Activated CD4-positive, alpha-beta T cell treated with anti-CD3 and anti-CD28 coated beads for 24 hours (primary cell): Measurements from ENCODE around the gene CCR9.
A peak's percentile ranks its signal among the peaks of the same experiment; 100 is the strongest.
"Not testable (repeated sequence)": the region's sequence is repeated elsewhere in the genome, so short reads cannot be mapped to it uniquely, and the experiment has no call there.

Source experiments
- DNase-seq, 2 donors: peaks; one replicate each; pipeline ENCODE4 v3.0.0-alpha.2; 2020; ENCODE audit warnings: low read depth in 2 of 2

CCR9 gene, protein sequence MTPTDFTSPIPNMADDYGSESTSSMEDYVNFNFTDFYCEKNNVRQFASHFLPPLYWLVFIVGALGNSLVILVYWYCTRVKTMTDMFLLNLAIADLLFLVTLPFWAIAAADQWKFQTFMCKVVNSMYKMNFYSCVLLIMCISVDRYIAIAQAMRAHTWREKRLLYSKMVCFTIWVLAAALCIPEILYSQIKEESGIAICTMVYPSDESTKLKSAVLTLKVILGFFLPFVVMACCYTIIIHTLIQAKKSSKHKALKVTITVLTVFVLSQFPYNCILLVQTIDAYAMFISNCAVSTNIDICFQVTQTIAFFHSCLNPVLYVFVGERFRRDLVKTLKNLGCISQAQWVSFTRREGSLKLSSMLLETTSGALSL

DNA sequence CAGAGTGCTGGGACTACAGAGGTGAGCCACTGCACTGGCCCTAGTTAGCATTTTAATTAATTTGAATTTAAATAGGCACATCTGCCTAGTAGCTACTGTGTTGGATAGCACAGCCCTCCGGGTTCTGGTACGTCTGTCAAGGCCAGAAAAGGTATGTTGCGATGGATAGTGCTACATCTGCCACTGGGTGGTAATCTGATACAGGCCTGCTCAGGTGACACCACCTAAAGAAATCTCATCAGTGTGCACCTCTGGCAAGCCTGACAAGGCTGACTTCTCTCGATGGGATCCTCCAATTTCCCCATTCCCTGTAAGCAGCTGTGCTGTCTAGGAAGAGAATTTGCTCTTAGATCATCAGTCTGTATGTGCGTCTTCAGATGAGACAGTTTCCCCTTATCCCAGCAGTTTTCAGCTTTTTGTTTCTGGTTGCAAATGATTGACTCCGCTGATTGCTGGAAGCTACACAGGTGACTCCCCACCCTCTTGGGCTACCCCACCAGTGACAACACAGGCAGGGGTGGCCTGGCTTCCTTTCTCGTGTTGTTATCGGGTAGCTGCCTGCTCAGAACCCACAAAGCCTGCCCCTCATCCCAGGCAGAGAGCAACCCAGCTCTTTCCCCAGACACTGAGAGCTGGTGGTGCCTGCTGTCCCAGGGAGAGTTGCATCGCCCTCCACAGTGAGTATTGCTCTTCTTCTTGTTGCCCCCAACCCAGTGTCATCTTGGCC is at the start of gene CCR9:
Gene CCR9, plus strand, starts transcription at position 565 of the 727 bp plus-strand sequence. CDS start 8,391 bp downstream, outside the sequence.
- DNase-seq, result no peak

DNA sequence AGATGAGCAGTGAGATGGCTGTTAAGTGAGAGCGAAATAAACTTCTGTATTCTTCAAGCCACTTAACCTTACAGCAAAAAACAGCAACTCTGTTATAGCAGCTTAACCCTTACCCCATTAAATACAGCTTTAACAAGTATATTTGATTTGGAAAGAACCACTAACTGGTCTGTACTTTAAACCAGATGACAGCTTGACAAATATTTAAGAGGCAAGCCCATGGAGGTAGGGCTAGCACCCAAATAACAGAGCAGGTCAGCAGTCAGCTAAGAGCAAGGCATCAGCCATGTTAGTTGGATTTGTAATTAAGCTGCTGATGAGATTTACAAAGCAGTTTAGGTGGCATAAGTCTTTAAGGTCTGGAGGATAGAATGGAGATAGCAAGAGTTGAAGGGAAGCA is 47.9 kb upstream of the CCR9 start:
- DNase-seq, result no peak

DNA sequence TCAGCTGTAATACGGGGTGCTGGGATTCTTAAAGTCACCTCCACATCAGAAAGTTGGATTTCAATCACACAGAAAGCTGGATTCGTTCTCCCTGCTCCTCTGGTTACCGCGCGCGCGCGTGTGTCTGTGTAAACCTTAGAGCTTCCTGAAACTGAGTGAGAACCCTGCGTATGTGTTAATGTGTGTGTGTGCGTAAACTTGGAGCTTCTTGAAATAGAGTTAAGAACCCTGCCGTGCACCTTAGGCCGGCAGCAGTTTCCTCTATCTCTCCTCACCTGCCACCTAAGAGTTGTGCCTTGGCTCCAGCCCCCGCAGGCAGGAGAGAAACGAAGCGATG is 45.0 kb upstream of the CCR9 start:
- DNase-seq, result no peak

DNA sequence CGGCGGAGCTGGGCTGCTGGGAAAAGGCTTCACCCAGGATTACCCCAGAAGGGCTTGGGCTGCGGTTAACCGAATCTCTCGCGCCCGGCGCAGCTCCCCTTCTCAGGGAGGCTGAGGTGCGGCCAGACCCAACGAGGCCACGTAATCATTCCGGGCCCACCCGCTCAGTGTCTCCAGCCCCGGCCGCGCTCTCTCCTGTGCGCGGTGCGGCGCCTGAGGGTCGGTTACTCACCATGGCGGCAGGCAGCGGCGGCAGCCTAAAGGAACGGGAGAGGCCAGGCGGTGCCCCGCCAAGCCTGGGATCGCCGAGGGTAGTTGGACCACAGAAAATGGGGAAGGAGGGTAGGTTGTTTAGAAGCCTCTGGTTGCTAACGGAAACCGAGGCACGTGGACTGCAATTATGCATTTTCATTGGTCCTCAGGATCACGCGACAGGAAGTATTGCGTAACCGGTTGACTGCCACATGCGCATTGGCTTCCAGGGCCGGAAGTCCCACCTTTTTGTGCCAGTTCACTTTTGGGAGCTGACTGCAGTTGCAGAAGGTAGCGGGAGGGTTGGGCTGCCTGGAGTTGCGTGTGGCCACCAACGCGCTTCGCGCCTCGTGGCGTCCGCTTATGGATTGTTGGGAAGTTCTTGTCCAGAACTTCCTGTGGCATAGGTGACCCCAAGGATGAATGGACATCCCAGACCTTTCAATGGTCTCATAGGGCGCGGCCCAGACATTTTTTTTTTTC is 44.4 kb upstream of the CCR9 start, which contains the start of gene LZTFL1:
Gene LZTFL1, minus strand, starts transcription at position 363 of the 735 bp plus-strand sequence. Its CDS starts 128 bp downstream, at position 235.
- peak; percentile 76 for DNase-seq

DNA sequence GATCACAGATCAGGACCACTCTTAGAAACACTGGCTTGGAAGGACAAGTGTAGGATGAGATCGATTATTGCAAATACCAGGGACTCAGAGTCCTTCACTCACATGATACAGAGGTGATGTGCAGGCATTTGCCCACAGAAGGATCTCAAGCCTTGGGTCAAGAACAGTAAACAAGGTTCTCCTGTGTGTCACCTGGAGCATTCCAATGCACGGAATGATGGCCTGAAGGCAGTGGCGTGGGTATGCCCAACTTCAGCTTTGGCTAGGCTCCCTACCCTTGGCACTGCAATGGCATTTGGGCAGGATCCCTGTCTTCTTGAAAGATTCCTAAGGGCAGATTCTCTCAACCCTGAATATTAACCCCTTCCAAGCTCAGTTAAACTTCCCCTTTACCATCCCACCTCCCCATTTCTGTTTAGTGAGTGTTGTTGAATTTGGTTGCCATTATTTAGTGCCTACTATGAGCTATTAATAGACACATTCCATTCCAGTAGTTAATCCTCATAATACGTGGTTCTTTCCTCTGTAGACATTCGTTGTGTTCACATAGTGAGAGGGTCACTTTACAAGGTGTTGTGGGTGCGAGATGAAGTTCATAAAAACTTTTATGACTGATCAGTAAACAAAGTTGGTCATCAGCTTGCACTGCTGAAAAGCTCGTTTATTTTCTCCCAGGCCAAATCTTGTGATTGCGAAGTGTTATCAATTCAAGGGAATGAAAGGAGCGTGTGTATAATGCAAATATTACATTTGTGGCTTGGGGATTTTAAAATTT is 43.3 kb upstream of the CCR9 start:
- DNase-seq, result no peak

DNA sequence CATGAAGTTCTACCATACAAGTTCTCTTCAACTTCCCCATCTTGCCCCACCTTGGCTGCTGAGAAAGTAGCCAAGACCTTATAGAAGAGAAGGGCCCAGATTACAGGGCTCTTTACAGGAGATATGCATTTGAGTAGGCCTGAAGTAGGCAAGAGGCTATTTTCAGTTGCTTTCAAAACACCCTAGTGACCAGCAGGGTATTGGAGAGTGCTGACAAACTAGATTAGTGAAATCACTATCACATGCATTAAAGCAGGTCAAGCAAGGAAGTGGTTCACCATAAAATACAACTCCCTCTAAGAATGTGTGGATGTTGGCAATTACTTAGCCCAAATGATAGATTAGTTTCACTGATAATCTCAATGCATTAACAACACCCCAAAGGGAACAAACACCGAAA is 41.7 kb upstream of the CCR9 start:
- no peak for DNase-seq

DNA sequence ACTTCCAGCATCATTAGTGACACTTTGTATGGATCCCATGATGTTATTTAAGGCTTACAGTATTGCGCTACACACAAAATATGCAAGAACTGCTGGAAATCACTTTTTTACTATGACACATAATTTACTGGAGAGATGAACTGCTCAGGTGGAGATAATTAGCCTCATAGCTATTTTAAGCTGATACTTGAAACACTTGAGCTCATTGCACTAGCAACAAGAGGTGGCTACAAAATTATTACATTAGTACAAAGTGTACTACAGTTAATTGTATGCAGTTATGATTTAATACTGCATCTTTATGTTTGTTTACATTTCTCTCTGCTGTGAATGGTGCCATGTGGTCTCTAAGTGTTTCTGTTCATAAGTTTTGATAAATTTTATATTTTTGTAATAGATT is 38.0 kb upstream of the CCR9 start:
- DNase-seq, result no peak

DNA sequence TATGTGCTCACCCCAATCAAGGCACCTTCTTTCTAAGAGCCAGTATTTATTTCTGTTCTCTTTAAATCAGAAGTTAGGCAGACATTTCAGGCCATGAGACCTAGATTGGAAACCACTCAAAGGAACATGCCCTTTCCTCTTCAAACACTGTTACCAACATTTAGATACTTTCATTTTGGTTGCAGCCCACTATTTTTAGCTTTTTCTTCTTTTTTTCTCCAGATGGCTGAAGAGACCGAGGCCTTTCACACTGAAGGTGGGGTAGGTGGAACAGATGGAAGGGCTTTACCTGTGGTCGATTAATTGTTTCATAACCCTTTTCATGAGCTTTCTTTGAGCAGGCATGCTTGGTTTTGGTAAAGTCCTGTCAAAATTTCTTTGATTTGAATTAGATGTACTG is 33.5 kb upstream of the CCR9 start:
- DNase-seq, result no peak

DNA sequence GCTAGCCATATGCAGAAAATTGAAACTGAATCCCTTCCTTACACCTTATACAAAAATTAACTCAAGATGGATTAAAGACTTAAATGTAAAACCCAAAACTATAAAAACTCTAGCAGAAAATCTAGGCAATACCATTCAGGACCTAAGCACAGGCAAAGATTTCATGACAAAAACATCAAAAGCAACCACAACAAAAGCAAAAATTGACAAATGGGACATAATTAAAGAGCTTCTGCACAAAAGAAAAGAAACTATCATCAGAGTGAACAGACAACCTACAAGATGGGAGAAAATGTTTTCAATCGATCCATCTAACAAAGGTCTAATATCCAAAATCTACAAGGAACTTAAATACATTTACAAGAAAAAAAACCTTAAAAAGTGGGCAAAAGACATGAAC is 30.0 kb upstream of the CCR9 start:
- DNase-seq, result not testable (repeated sequence)

DNA sequence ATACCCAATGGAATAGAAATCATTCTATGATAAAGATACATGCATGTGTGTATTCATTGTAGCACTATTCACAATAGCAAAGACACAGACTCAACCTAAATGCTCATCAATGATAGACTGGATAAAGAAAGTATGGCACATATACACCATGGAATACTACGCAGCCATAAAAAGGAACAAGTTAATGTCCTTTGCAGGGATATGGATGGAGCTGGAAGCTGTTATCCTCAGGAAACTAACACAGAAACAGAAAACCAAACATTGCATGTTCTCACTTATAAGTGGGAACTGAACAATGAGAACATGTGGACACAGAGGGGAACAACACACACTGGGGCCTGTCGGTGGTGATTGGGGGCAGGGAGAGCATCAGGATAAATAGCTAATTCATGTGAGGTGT is 29.3 kb upstream of the CCR9 start:
- not testable (repeated sequence) for DNase-seq

DNA sequence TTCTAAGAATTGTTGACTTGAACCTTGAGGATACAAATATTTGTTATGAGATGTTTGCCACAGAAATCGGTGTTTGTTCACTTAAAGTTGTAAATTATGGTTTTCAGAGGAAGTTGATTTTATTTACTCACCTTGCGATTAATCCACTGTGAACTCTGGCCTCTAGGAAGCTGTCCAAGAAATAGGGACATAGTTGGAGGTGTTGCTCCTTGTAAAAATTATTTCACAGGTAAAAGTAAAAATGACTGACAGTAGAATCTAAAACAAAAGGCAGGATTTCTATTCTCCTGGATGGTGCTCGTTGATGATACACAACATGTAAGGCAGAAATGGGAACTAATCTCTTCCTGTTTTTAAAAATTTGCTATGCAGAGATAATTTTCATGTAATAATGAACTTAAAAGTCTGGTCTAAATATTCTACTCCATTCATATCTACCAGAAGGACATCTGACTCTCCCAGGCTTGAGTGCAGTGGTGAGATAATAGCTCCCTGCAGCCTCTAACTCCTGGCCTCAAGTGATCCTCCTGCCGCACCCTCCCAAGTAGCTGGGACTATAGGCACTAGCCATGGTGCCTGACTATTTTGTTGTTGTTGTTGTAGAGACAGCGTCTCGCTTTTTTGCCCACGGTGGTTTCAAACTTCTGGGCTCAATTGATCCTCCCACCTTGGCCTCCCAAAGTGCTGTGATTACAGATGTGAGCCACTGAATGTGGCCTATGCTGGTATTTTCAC is 27.4 kb upstream of the CCR9 start:
- no peak for DNase-seq

DNA sequence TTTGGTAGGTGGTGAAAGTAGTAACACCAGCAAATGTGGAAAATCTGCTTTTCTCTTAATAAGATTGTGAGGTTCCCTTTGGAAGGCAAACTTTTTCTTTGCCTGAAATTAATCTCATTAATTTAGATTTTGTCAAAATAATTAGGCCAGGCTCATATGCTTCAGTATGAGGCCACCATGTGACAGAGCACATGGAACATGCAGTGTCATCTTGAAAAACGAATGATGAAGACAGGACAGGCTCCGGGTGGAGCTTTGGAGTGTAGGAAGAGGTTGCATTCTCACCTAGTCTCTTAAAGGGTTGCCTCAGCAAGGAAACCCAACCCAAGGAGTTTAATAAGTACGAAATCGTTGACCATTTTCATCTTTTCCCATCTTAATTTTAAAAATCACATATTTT is 25.9 kb upstream of the CCR9 start:
- DNase-seq, result no peak

DNA sequence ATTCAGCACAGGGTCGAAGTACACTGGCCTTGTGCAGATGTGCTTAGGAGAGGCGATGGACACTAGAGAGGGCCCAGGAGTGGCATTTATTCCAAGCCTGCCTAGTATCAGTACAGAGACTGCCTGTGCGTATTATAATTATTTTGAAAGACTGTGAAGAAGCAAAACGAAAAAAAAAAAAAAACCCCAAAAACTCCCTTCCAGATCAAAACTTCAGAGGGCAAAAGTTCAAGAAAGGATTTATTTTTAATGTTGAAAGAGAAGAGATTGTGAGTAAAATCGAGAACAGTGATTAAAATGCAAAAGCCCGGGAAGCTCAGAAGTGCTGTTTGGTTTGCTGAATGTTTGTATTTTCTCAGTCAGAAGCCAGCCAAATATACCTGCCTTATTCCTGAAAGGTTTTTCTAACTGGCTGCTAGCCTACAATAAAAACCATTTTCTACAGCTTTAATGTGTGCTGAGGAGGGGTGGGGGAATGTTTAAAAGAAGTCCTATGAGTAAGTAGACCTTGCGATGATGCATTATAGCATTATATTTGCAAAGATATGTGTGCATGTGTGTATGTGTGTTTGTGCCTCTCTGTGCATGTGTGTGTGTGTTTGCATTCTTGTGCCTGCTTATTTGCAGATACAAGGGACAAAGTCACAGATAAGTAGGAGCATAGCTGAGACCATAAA is 25.2 kb upstream of the CCR9 start:
- no peak for DNase-seq

DNA sequence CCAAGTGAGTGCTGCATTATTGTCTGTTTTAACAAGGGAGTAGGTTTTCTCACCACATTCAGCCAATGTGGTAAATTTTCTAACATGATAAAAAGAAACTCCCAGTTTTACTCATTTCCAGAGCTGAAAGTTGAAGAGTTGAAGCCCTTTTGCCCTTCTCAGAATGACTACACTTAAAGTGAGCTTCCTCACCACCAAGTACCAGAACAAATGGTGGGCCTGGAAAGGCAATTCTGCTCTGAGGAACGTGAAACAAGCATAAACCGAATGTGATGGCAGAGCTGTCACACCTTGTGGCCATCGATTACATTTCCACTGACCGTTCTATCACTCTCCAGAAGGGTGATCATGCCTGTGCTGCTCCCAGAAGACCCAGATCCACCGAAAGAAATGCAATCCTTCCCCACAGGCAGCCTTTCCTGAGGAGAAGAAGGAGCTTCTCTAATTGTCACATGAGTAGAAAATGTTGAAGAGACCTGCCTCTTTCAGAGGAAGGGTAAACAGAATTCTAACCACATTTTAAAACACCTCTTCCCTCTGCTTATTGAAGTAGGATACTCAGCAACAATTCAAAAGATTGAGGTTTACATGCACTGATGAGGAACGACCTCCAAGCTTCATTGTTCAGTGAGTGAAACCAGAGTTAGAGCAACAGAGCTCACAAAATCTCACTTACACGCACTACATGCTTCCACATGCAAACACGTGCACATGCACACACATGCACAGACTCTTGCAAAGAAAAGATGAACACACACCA is 21.4 kb upstream of the CCR9 start:
- DNase-seq, result no peak

DNA sequence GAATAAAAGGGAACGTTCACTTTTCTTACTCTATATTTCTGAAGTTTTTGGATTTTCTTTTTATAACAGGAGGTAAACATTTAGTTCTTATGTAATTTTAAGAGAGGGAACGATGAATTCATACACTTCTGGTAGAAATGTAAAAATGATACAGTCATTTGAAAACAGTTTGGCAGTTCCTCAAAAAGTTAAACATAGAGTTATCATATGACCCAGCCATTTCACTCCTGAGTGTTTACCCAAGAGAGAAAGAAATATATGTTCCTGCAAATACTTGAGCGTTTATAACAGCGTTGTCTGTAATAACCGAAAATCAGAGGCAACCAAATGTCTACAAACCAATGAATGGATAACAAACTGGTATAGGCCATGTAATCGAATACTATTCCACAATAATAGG is 20.8 kb upstream of the CCR9 start:
- DNase-seq, result no peak

DNA sequence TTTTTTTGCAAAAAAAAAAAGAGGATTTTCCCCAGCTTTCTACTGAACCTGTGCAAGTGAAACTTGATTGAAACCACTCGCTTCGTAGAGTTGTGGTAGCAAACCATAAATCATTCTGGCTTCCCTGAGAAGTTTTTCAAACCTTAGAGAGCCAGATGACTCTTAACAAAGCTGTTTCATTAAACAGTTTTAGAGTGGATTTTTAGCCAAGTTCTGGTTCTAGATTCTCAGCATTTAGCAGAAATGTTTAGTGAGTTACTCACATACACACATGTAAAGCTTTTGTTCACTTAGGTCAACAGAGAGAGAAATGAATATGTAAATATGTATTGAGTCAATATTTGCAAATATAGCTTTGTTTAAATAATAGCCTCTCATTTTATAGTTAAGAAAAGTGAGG is 18.1 kb upstream of the CCR9 start:
- DNase-seq, result no peak

DNA sequence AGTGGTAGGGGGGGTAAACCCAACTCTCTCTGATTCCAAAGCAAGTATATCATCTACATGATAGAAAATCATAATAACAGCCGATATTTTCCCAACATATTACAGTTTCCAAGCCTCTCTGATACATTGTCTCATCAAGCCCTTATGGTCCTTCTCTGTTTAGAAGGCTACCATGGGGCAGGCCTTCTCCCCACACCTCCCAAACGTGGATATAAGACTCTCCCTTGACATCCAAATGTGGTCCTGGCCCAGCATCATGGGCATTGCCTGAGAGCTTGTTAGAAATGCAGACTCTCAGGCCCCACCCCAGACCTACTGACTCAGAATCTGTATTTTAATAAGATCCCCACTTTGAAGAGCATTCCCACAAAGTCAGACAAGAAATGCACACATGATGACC is 17.7 kb upstream of the CCR9 start:
- DNase-seq, result no peak

DNA sequence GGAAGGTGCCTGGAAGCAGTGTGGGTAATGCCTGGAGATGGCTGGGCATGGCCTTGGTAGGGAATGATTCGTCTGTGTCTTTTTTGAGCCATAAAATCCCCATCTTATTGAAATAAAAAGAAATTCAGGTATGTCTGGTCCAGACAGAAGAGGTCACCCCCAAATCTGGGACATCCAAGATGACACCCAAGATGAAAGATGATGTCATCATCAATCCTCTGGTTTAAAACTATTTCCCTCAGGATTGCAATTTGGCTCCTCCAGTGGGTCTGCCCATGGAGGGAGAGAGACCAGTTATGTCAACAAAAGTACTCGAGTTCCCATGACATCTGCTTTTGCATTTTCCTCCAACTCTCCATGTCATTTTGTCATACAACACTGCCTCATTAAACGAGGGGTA is 16.7 kb upstream of the CCR9 start:
- DNase-seq, result no peak

DNA sequence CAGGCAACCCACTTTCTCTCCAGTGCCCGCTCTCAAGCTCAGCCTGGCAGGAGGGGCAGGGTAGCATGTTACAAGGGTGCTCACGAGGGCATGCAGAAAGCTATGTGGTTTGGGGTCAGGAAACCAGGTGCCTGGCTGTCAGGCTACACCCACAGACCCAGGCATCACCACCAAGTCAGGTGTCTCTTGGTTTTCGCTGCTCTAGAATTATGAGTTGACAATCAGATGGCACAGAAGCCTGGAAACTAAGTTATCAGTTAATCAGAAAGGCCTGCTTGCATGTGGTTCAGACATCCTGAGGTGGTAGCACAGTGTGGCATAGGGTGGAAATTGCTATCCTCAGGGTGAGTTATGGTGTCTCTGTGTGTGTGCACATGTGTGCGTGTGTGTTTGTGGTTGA is 16.2 kb upstream of the CCR9 start:
- DNase-seq, result peak in 1 of 2 donors; percentile 15

DNA sequence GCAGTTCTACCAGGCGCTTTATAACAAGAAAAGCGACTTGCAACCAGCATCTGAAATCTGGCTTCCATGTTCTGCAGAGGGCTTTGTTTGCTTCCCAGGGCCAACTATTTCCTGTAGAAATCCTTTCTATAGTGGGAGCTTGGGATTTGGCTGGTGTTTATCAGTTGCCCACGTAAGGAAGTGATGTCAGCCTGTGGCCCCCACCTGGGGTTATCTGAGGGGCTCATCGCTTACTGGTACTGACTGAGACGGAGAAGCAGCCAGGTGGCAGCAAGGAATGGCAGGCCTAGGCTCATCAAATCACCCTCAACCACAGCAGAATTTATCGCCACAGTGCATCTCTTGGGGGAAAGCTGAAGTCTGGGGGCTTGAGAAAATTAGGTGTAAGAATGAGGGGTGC is 14.6 kb upstream of the CCR9 start:
- DNase-seq, result no peak
